PFSK-1 (cell line): ENCODE results near the gene APBB2.

Source experiments
- FOXP2 ChIP-seq: optimal IDR thresholded peaks from 2 replicates; pipeline ENCODE3; 2011; ENCODE audit warnings: borderline replicate concordance, control low read depth, inconsistent platforms; ENCODE audit not compliant: insufficient read depth; ENCODE audit errors: extremely low read length, extremely low read depth
- POLR2AphosphoS5 ChIP-seq: IDR thresholded peaks from 2 replicates; pipeline ENCODE4 v1.6.1; 2012; ENCODE audit warnings: low read depth, mild to moderate bottlenecking, control low read depth, low read length, moderate library complexity
- SIN3A ChIP-seq: IDR thresholded peaks from 2 replicates; pipeline ENCODE4 v1.6.1; 2012; ENCODE audit warnings: mild to moderate bottlenecking, low read length, moderate library complexity, borderline replicate concordance; ENCODE audit not compliant: insufficient read depth
- TAF1 ChIP-seq: IDR thresholded peaks from 2 replicates; pipeline ENCODE4 v1.6.1; 2012; ENCODE audit warnings: low read length, control low read depth, borderline replicate concordance; ENCODE audit not compliant: insufficient read depth
- TF ChIP-seq, protein P1 (sequence below), 2 experiments: IDR thresholded peaks; 2 replicates each; pipeline versions ENCODE4 v1.6.1 to v1.8.0; 2011 to 2012; ENCODE audit warnings: low read depth in 2 of 2, low read length in 2 of 2, control low read depth in 1 of 2, inconsistent platforms in 1 of 2, mild to moderate bottlenecking in 1 of 2, moderate library complexity in 1 of 2; ENCODE audit not compliant: insufficient read depth in 1 of 2

Gene APBB2

DNA sequence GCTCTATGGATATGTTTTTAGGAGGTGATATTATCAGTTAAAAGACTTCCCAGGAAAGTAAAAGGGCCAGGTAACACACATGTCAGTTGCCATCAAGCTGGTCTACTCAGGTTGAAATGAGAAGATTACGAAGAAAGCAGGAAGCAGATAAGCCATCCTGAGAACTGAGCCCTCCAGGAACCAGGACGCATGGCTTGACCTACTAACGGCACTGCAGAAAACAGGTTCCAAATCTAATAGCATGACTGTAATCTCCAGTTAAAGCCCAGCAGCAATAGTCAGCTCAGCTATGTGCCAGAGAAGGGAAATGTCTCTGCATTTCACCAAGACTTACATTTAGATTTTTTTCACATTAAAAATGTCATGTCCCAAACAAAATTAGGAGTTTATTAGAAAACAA is 77.9 kb downstream of the APBB2 start:
- no peak for TF ChIP-seq SIN3A
- no peak for TF ChIP-seq FOXP2
- TF ChIP-seq TAF1 = no peak
- no peak for TF ChIP-seq POLR2AphosphoS5
- TF ChIP-seq, protein P1, sequence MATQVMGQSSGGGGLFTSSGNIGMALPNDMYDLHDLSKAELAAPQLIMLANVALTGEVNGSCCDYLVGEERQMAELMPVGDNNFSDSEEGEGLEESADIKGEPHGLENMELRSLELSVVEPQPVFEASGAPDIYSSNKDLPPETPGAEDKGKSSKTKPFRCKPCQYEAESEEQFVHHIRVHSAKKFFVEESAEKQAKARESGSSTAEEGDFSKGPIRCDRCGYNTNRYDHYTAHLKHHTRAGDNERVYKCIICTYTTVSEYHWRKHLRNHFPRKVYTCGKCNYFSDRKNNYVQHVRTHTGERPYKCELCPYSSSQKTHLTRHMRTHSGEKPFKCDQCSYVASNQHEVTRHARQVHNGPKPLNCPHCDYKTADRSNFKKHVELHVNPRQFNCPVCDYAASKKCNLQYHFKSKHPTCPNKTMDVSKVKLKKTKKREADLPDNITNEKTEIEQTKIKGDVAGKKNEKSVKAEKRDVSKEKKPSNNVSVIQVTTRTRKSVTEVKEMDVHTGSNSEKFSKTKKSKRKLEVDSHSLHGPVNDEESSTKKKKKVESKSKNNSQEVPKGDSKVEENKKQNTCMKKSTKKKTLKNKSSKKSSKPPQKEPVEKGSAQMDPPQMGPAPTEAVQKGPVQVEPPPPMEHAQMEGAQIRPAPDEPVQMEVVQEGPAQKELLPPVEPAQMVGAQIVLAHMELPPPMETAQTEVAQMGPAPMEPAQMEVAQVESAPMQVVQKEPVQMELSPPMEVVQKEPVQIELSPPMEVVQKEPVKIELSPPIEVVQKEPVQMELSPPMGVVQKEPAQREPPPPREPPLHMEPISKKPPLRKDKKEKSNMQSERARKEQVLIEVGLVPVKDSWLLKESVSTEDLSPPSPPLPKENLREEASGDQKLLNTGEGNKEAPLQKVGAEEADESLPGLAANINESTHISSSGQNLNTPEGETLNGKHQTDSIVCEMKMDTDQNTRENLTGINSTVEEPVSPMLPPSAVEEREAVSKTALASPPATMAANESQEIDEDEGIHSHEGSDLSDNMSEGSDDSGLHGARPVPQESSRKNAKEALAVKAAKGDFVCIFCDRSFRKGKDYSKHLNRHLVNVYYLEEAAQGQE (IDR thresholded peaks at IDR 0.05; ENCODE audit: insufficient read depth in 1 of 2, low read depth in 2 of 2, low read length in 2 of 2) = no peak

DNA sequence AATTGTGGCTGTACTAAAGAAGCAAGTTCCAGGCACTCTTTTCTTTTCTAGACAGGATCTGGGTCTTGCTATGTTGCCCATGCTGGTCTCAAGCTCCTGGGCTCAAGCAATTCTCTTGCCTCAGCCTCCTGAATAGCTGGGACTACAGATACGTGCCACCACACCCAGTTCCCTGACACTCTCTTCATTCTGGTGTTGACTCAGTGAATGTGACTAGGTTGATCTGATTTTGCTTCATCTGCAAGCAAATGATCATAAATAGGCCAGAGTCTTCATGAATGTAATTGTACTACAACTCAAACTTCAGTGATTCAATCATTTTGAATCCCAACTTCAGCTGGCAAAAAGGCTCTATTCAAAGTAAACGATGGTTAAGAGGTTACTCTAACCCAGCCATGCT is 78.5 kb downstream of the APBB2 start:
- no peak for TF ChIP-seq TAF1
- no peak for TF ChIP-seq POLR2AphosphoS5
- no peak for TF ChIP-seq FOXP2
- TF ChIP-seq SIN3A = no peak
- TF ChIP-seq, protein P1 (IDR thresholded peaks at IDR 0.05; ENCODE audit: insufficient read depth in 1 of 2, low read depth in 2 of 2, low read length in 2 of 2) = no peak

DNA sequence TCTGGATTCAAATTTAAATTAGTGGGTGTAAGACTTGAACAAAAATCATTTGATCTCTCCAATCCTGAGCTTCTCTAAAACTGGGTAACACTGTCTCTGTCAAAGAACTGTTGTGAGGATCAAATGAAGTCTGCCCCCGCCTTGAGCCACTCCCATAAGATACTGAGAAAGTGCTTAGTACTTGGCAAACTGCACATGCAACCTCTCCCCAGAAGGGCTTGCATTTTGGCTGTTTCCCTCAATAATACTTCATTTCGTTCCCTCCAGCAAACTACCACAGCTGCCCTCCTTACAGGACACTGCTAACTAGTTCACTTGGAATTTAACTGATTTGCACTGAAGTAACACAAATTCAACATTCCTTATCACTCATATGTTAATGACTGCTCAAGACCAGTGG is 79.8 kb downstream of the APBB2 start:
- TF ChIP-seq TAF1 = no peak
- TF ChIP-seq FOXP2 = no peak
- TF ChIP-seq POLR2AphosphoS5 = no peak
- TF ChIP-seq SIN3A = no peak
- TF ChIP-seq, protein P1 (IDR thresholded peaks at IDR 0.05; ENCODE audit: insufficient read depth in 1 of 2, low read depth in 2 of 2, low read length in 2 of 2) = no peak

DNA sequence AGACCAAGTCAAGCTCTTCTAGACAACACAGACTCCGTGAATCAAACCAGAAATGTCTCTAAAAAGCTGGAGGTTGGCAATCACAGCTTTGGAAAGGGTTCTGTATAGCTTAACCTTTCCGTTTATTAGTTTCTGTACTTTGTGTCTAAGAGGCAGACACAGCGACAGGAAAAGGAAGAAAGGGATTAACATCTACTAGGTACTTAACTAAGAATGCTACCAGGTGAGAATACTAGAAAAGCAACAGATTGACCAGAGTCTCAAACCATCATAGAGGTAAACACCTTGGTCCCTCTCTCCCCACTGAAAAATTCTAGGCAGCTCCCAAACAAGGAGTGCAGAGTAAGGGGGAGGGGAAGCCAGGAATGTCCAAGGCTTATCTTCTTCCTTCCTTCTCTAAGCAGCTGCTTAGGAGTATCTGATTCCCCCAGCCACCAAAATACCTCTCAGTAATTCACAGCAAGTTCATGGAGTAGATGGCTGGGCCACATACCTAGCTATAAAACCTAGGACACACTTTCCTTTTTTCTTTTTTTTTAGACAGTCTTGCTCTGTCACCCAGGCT is 80.8 kb downstream of the APBB2 start:
- no peak for TF ChIP-seq FOXP2

DNA sequence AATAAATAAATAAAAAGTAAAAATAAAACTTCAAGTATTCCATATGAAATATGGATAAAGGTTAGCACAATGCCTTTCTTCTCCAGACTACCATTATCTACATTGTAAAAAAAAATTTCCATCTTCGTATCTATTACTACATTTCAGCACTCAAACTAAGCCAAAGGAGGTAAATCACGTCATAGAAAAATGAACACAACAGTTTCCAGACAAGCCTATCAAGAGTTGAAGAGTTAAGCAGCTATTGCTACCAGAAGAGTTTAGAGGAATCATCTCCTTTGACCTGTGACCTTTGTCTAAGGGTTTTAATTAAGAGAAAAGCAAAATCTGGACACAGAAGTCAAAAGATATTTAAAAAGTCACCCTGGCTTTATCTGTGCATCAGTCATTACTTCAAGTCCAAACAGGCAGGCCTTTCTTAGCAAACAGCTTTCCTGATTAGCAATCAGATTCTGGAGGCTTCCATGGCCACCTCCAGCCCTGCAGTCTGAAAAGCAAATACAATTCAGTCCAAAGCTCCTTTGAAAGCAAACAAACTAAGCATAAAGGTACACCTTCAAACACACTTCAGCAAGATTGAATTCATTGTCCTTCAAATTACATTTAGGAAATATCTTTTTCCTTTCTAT is 82.2 kb downstream of the APBB2 start:
- no peak for TF ChIP-seq SIN3A
- no peak for TF ChIP-seq TAF1
- TF ChIP-seq FOXP2 = no peak
- TF ChIP-seq, protein P1 (IDR thresholded peaks at IDR 0.05; ENCODE audit: insufficient read depth in 1 of 2, low read depth in 2 of 2, low read length in 2 of 2) = no peak
- no peak for TF ChIP-seq POLR2AphosphoS5
